ENCODE measurements around the gene PDLIM7. TPM values are rescaled to one million over a fixed set of nuclear protein-coding genes. Genes with fewer than 3 reads are reported as not detected.

The PDLIM7 gene
- total RNA-seq, 2 experiments from 2014 or later: 38.8 to 58.0 TPM

DNA sequence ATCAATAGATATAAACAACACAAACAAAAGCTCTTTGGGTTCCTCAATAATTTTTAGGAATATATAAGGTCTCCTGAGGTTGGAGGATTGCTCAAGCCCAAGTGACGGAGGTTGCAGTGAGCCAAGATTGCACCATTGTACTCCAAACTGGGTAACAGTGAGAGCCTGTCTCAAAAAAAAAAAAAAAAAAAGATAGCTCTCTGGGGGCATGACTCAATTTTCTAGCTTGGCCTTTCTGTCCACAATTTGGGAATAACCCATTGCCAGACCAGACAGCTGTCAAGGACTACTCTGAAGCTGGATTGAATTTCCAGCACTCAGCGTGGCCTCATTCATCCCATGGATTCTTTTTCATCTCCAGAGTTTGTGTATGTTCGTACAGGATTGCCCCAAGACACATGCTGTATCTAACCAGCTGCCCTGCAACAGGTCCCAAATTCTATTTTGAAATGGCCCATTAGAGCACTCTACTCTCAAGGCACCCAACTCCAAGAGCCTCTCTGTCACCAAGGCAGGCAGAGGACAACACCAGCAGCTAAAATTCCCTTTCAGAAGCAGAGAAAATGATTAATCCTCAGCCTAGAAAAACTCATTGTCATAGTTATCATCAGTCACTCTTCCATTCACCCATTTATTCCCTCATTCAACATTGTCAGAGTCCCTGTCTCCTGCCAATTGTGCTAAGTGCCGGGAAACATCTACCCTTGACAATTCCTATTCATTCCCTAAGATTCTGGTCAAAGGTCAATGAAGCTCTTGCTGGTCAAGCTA is 48.3 kb upstream of the PDLIM7 start:
- CTCF ChIA-PET (ENCODE audit: unreplicated experiment): interaction anchor here (0.6 to 0.7 kb wide), 2 partner anchors 16 to 188 kb away, joined by 3 to 6 read pairs; partner anchors contain the start of gene RGS14
- H3K79me2 ChIP-seq (ENCODE audit: insufficient read depth, low read depth, low read length): no peaks in the 10 kb centered on the region; the same call in 1 of the 2 replicates
- H2AFZ ChIP-seq (ENCODE audit: low read length): no peak overlapping the region
- no peaks in the 10 kb centered on the region for H3K9me2 ChIP-seq (ENCODE audit: insufficient read depth, low read length)
- H3K27ac ChIP-seq (ENCODE audit: low read depth, low read length, poor library complexity, severe bottlenecking): no peak overlapping the region
- no peak for TF ChIP-seq EZH2phosphoT487 (IDR thresholded peaks at IDR 0.05; ENCODE audit: borderline replicate concordance, low read depth, low read length)
- TF ChIP-seq, protein P1, sequence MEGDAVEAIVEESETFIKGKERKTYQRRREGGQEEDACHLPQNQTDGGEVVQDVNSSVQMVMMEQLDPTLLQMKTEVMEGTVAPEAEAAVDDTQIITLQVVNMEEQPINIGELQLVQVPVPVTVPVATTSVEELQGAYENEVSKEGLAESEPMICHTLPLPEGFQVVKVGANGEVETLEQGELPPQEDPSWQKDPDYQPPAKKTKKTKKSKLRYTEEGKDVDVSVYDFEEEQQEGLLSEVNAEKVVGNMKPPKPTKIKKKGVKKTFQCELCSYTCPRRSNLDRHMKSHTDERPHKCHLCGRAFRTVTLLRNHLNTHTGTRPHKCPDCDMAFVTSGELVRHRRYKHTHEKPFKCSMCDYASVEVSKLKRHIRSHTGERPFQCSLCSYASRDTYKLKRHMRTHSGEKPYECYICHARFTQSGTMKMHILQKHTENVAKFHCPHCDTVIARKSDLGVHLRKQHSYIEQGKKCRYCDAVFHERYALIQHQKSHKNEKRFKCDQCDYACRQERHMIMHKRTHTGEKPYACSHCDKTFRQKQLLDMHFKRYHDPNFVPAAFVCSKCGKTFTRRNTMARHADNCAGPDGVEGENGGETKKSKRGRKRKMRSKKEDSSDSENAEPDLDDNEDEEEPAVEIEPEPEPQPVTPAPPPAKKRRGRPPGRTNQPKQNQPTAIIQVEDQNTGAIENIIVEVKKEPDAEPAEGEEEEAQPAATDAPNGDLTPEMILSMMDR (conservative IDR thresholded peaks at IDR 0.05; ENCODE audit: low read length): no peak
- no peak overlapping the region for H3K4me3 ChIP-seq (ENCODE audit: low read depth, low read length, poor library complexity, severe bottlenecking)
- intact Hi-C loops (cut with micrococcal nuclease; ENCODE audit: unreplicated experiment): no loop called here
- H3K4me2 ChIP-seq (ENCODE audit: low read length): no peak overlapping the region
- POLR2A ChIA-PET: interaction anchor here (0.5 to 2.0 kb wide), 5 partner anchors 8 to 48 kb away, joined by 3 to 6 read pairs (median 3); partner anchors contain the start of gene PDLIM7
- H3K36me3 ChIP-seq (ENCODE audit: insufficient read depth, low read length): peaks cover 52% of the 10 kb centered on the region
- DNase-seq (ENCODE audit: low spot score): no peak
- H3K4me1 ChIP-seq (ENCODE audit: insufficient read depth, low read length, poor library complexity, severe bottlenecking): no peaks in the 10 kb centered on the region
- no peaks in the 10 kb centered on the region for H4K20me1 ChIP-seq (ENCODE audit: insufficient read depth, low read length)
- no TSS peak for BruUV-seq (replicated peaks)
- no peaks in the 10 kb centered on the region for H3K9me3 ChIP-seq (ENCODE audit: low read length)

DNA sequence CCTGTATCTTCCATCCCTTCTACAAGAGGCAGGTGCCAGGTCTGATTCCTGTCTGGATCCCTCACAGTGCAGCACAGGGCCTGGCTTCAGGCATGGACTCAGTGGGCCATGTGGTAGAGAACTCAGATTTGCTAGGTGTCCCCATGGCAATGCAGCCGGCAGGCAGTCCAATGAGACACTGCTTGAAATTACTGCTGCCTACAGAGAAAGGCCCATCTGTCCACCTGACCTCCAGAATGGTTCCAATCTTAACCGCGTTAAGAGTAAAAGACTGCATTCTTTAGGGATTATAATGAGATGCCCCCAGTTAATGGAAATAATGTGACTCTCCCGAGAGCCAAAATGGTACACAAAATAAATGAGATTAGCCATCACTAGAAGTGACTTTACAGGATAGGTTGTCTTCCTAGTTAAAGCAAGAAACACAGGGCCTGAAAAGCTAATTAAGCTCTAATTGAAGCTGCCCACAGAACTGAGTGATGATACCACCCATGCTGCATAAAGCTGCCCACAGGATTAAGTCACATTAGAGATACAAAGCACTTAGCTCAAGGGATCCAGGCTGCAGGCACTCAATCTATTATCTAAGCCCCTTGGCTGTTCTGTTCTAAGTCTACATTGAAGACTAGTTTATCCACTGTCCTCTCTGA is 45.5 kb upstream of the PDLIM7 start:
- POLR2A ChIA-PET: interaction anchor here (1.4 kb wide), 1 partner anchor 45 kb away, joined by 3 read pairs; the partner anchor contains the start of gene PDLIM7
- intact Hi-C loops (cut with micrococcal nuclease; ENCODE audit: unreplicated experiment): no loop called here
- Histone ChIP-seq H3K4me2 (ENCODE audit: low read length) (no peak overlapping the region), H4K20me1 (ENCODE audit: insufficient read depth, low read length) (no peaks in the 10 kb centered on the region), H3K9me3 (ENCODE audit: low read length) (no peaks in the 10 kb centered on the region), H3K36me3 (ENCODE audit: insufficient read depth, low read length) (peaks cover 46% of the 10 kb centered on the region), H3K9me2 (ENCODE audit: insufficient read depth, low read length) (no peaks in the 10 kb centered on the region), H3K4me1 (ENCODE audit: insufficient read depth, low read length, poor library complexity, severe bottlenecking) (no peaks in the 10 kb centered on the region), H3K4me3 (ENCODE audit: low read depth, low read length, poor library complexity, severe bottlenecking) (no peak overlapping the region), H3K79me2 (ENCODE audit: insufficient read depth, low read depth, low read length) (no peaks in the 10 kb centered on the region), H2AFZ (ENCODE audit: low read length) (no peak overlapping the region), H3K27ac (ENCODE audit: low read depth, low read length, poor library complexity, severe bottlenecking) (no peak overlapping the region)
- no TSS peak for BruUV-seq (replicated peaks)
- TF ChIP-seq, protein P1 (conservative IDR thresholded peaks at IDR 0.05; ENCODE audit: low read length): no peak
- no peak for TF ChIP-seq EZH2phosphoT487 (IDR thresholded peaks at IDR 0.05; ENCODE audit: borderline replicate concordance, low read depth, low read length)
- CTCF ChIA-PET (ENCODE audit: unreplicated experiment): no interaction called here
- no peak for DNase-seq (ENCODE audit: low spot score)

All from OCI-LY7 (cell line).